Measurements from ENCODE around the gene OXA1L. TPM values are rescaled to one million over a fixed set of nuclear protein-coding genes. Genes with fewer than 3 reads are reported as not detected.
A peak's percentile ranks its signal among the peaks of the same experiment; 100 is the strongest.

OXA1L gene
- total RNA-seq, 1 donor from 2014 or later: 81.2 TPM

- no peaks in the 10 kb centered on the region for H3K9me3 Mint-ChIP-seq (ENCODE audit: unreplicated experiment)
- Histone ChIP-seq H4K20me1 (ENCODE audit: insufficient read depth, low read length) (no peaks in the 10 kb centered on the region), H3K4me2 (ENCODE audit: low read length) (no peak overlapping the region), H3K9ac (ENCODE audit: low read length) (no peak overlapping the region), H3K27ac (ENCODE audit: low read depth, low read length) (no peak overlapping the region), H3K9me3 (ENCODE audit: insufficient read depth, low read depth, low read length) (no peaks in the 10 kb centered on the region), H2AFZ (ENCODE audit: low read depth, low read length) (peak overlapping the region; percentile 38), H3K79me2 (ENCODE audit: insufficient read depth, low read length) (no peaks in the 10 kb centered on the region), H3K4me1 (ENCODE audit: insufficient read depth, low read length) (peaks cover 4% of the 10 kb centered on the region), H3K36me3 (ENCODE audit: insufficient read depth, low read length) (no peaks in the 10 kb centered on the region), H3K27me3 (ENCODE audit: insufficient read depth, low read length) (no peaks in the 10 kb centered on the region), H3K4me3 (ENCODE audit: insufficient read depth, low read depth, low read length) (no peak overlapping the region)
- DNase-seq (ENCODE audit: low read depth) (peak; percentile 4), FAIRE-seq (no peak)
- H3K4me1 Mint-ChIP-seq (ENCODE audit: low read depth, unreplicated experiment): peaks cover 22% of the 10 kb centered on the region
- no peak overlapping the region for H3K27ac Mint-ChIP-seq (ENCODE audit: unreplicated experiment)
- no peaks in the 10 kb centered on the region for H3K27me3 Mint-ChIP-seq (ENCODE audit: low read depth, unreplicated experiment)
- H3K36me3 Mint-ChIP-seq (ENCODE audit: low read depth, unreplicated experiment): peaks cover 1% of the 10 kb centered on the region
- TF ChIP-seq EZH2 (IDR thresholded peaks at IDR 0.05; ENCODE audit: insufficient read depth, low read length) (no peak), CTCF (IDR thresholded peaks at IDR 0.05; ENCODE audit: insufficient read depth, low read depth, low read length) (no peak)
- no peak overlapping the region for H3K4me3 Mint-ChIP-seq (ENCODE audit: unreplicated experiment)
These were observed 13.7 kb downstream of the OXA1L start for GRCh38 chr14:22780105-22780679.

GRCh38 chr14:22780941-22781300 lies 14.4 kb downstream of the OXA1L start:
- TF ChIP-seq CTCF (IDR thresholded peaks at IDR 0.05; ENCODE audit: insufficient read depth, low read depth, low read length): no peak
- TF ChIP-seq EZH2 (IDR thresholded peaks at IDR 0.05; ENCODE audit: insufficient read depth, low read length): no peak
- Histone ChIP-seq H3K4me1 (ENCODE audit: insufficient read depth, low read length) (peaks cover 4% of the 10 kb centered on the region), H3K9me3 (ENCODE audit: insufficient read depth, low read depth, low read length) (no peaks in the 10 kb centered on the region), H4K20me1 (ENCODE audit: insufficient read depth, low read length) (no peaks in the 10 kb centered on the region), H3K79me2 (ENCODE audit: insufficient read depth, low read length) (no peaks in the 10 kb centered on the region), H3K27me3 (ENCODE audit: insufficient read depth, low read length) (no peaks in the 10 kb centered on the region), H2AFZ (ENCODE audit: low read depth, low read length) (no peak overlapping the region), H3K27ac (ENCODE audit: low read depth, low read length) (no peak overlapping the region), H3K4me2 (ENCODE audit: low read length) (no peak overlapping the region), H3K4me3 (ENCODE audit: insufficient read depth, low read depth, low read length) (no peak overlapping the region), H3K36me3 (ENCODE audit: insufficient read depth, low read length) (no peaks in the 10 kb centered on the region), H3K9ac (ENCODE audit: low read length) (no peak overlapping the region)
- no peak overlapping the region for H3K4me3 Mint-ChIP-seq (ENCODE audit: unreplicated experiment)
- H3K36me3 Mint-ChIP-seq (ENCODE audit: low read depth, unreplicated experiment): peaks cover 1% of the 10 kb centered on the region
- FAIRE-seq: no peak
- peak overlapping the region; percentile 59 for H3K27ac Mint-ChIP-seq (ENCODE audit: unreplicated experiment)
- no peaks in the 10 kb centered on the region for H3K9me3 Mint-ChIP-seq (ENCODE audit: unreplicated experiment)
- H3K27me3 Mint-ChIP-seq (ENCODE audit: low read depth, unreplicated experiment): no peaks in the 10 kb centered on the region
- H3K4me1 Mint-ChIP-seq (ENCODE audit: low read depth, unreplicated experiment): peaks cover 22% of the 10 kb centered on the region
- DNase-seq (ENCODE audit: low read depth): no peak

- Mint-ChIP-seq H3K4me1 (ENCODE audit: low read depth, unreplicated experiment) (peaks cover 22% of the 10 kb centered on the region), H3K4me3 (ENCODE audit: unreplicated experiment) (peak overlapping the region; percentile 1), H3K36me3 (ENCODE audit: low read depth, unreplicated experiment) (no peaks in the 10 kb centered on the region), H3K27me3 (ENCODE audit: low read depth, unreplicated experiment) (no peaks in the 10 kb centered on the region), H3K9me3 (ENCODE audit: unreplicated experiment) (no peaks in the 10 kb centered on the region), H3K27ac (ENCODE audit: unreplicated experiment) (peak overlapping the region; percentile 59)
- Histone ChIP-seq H3K27ac (ENCODE audit: low read depth, low read length) (no peak overlapping the region), H3K36me3 (ENCODE audit: insufficient read depth, low read length) (no peaks in the 10 kb centered on the region), H3K9ac (ENCODE audit: low read length) (no peak overlapping the region), H3K79me2 (ENCODE audit: insufficient read depth, low read length) (no peaks in the 10 kb centered on the region), H4K20me1 (ENCODE audit: insufficient read depth, low read length) (no peaks in the 10 kb centered on the region), H3K9me3 (ENCODE audit: insufficient read depth, low read depth, low read length) (no peaks in the 10 kb centered on the region), H3K27me3 (ENCODE audit: insufficient read depth, low read length) (no peaks in the 10 kb centered on the region), H3K4me2 (ENCODE audit: low read length) (no peak overlapping the region), H3K4me3 (ENCODE audit: insufficient read depth, low read depth, low read length) (no peak overlapping the region), H3K4me1 (ENCODE audit: insufficient read depth, low read length) (peaks cover 4% of the 10 kb centered on the region), H2AFZ (ENCODE audit: low read depth, low read length) (peak overlapping the region; percentile 10)
- FAIRE-seq (no peak), DNase-seq (ENCODE audit: low read depth) (peak; percentile 8)
- TF ChIP-seq CTCF (IDR thresholded peaks at IDR 0.05; ENCODE audit: insufficient read depth, low read depth, low read length) (no peak), EZH2 (IDR thresholded peaks at IDR 0.05; ENCODE audit: insufficient read depth, low read length) (no peak)
These were observed 15.0 kb downstream of the OXA1L start for GRCh38 chr14:22781301-22781991.
